BE2C (cell line): ENCODE measurements around the gene NPPA.

Source experiments
- DNase-seq: peaks from one replicate; pipeline ENCODE4 v3.0.0-alpha.2; 2020
- H3K27me3 ChIP-seq: fragments of 250-450 bp; sonication (Bioruptor Pico); 2 replicates; pipeline ENCODE4 v1.5.1; 2020; ENCODE audit warnings: mild to moderate bottlenecking
- H3K36me3 ChIP-seq: fragments of 250-450 bp; sonication (Bioruptor Pico); 2 replicates; pipeline ENCODE4 v1.5.1; 2020; ENCODE audit warnings: mild to moderate bottlenecking
- H3K4me1 ChIP-seq: fragments of 250-450 bp; sonication (Bioruptor Pico); 2 replicates; pipeline ENCODE4 v1.5.1; 2020
- H3K4me3 ChIP-seq: 2 replicates; pipeline ENCODE4 v1.5.1; 2011; ENCODE audit warnings: low read depth, low read length
- H3K9me3 ChIP-seq: fragments of 250-450 bp; sonication (Bioruptor Pico); 2 replicates; pipeline ENCODE4 v1.5.1; 2020
- CTCF ChIP-seq: IDR thresholded peaks from 2 replicates; pipeline ENCODE4 v1.5.1; 2012; ENCODE audit warnings: mild to moderate bottlenecking, low read depth, low read length

Gene NPPA

GRCh38 chr1:11887666-11888007, 40.1 kb upstream of the NPPA start:
- DNase-seq = no peak
- no peak overlapping the region for H3K4me3 ChIP-seq
- TF ChIP-seq CTCF = no peak
- no peaks in the 10 kb centered on the region for H3K27me3 ChIP-seq
- H3K9me3 ChIP-seq = no peaks in the 10 kb centered on the region
- H3K36me3 ChIP-seq = no peaks in the 10 kb centered on the region
- H3K4me1 ChIP-seq = peaks cover 2% of the 10 kb centered on the region; the same call in 1 of the 2 replicates

DNA sequence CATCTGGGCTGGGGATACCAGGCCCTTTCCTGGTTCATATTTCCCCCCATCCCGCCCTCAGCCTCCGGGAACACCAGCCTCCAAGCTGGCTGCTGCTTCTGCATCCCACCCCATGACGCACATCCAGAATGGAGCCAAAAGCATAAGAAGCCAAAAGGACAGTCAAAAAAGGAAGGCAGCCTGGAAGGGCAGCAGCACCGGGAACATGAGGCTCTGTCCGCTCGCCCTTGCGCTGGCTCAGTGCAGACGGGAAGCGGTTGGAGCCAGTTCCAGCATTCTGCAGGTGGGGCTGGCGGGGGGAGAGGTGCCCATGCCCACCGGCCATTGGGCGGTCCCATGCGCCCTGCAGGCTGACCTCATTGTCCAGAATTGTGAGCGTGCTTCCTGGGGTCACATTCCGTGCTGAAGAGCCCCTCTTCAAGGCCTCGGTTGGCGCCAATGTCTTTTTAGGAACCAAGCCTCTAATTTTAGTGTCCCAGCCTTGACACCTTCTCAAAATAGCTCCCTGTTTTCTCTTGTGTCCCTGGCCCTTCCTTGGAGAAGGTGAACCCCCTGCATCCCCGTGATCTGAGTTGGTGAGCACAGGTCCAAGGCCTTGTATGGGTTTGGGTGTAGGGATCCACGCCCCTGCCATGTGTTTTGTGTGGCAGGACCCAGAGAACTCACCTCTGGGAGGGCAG, 39.5 kb upstream of the NPPA start:
- H3K9me3 ChIP-seq = no peaks in the 10 kb centered on the region
- H3K4me3 ChIP-seq = no peak overlapping the region
- H3K27me3 ChIP-seq = no peaks in the 10 kb centered on the region
- TF ChIP-seq CTCF = no peak
- no peak for DNase-seq
- H3K4me1 ChIP-seq = peaks cover 4% of the 10 kb centered on the region
- no peaks in the 10 kb centered on the region for H3K36me3 ChIP-seq

GRCh38 chr1:11885916-11886315, 38.3 kb upstream of the NPPA start:
- no peak overlapping the region for H3K4me3 ChIP-seq
- H3K9me3 ChIP-seq = no peaks in the 10 kb centered on the region
- peaks cover 11% of the 10 kb centered on the region for H3K4me1 ChIP-seq
- no peak for TF ChIP-seq CTCF
- H3K27me3 ChIP-seq = no peaks in the 10 kb centered on the region
- no peak for DNase-seq
- H3K36me3 ChIP-seq = no peaks in the 10 kb centered on the region

DNA sequence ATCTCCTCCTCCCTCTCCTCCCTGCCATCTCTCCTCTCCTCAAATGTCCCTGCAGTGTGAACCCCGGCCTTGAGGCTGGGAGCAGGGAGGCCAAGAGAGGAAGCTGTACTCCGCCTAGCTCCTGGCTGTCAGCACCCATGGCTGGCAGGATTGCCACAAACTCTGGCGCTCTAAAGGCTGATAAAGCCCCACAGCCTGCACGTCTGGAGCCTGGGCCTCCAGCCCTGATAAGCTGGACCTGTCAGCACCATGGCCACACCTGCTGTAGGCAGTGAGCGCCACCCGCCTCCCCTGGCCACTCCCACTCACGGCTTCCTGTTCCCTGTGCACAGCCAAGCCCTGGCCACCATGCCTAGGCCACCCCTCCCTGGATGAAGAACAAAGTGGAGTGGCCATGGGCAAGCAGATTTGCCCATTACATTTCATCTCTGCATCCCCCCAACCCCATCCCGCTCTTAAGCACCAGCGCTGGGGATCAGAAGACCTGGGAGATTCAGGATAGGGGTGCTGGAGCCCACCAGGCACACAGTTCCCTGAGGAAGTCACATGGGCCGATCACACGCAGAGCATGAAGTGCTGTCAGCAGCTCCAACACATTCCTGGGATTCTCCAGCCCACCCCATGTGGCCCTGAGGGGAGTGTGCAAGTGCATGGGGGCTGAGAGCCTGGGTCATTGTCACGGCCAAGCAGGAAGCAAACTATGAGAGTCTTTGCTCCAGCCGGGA, 35.4 kb upstream of the NPPA start:
- H3K36me3 ChIP-seq = no peaks in the 10 kb centered on the region

GRCh38 chr1:11881749-11882441, 34.3 kb upstream of the NPPA start:
- Histone ChIP-seq H3K9me3 (no peaks in the 10 kb centered on the region), H3K27me3 (no peaks in the 10 kb centered on the region), H3K4me3 (no peak overlapping the region), H3K36me3 (no peaks in the 10 kb centered on the region), H3K4me1 (peaks cover 18% of the 10 kb centered on the region)
- no peak for DNase-seq
- TF ChIP-seq CTCF = no peak

More for the DNA sequence above, 35.4 kb upstream of the NPPA start:
- Histone ChIP-seq H3K9me3 (no peaks in the 10 kb centered on the region), H3K4me3 (no peak overlapping the region), H3K27me3 (no peaks in the 10 kb centered on the region), H3K4me1 (peaks cover 18% of the 10 kb centered on the region)
- TF ChIP-seq CTCF = no peak
- peak; percentile 72 for DNase-seq
